Iris pigment epithelial cell (primary cell): ENCODE results near the gene RAX.
A peak's percentile ranks its signal among the peaks of the same experiment; 100 is the strongest.

Experiments
- DNase-seq: peaks from one replicate; pipeline ENCODE4 v3.0.0-alpha.2; 2011; ENCODE audit warnings: low read depth

The RAX gene

GRCh38 chr18:59246796-59247195 lies 26.5 kb downstream of the RAX start:
- DNase-seq, result no peak

- DNase-seq, result no peak
These were observed 30.3 kb downstream of the RAX start for GRCh38 chr18:59242906-59243305.

- no peak for DNase-seq
These were observed 33.6 kb downstream of the RAX start for GRCh38 chr18:59239642-59240041.

GRCh38 chr18:59238385-59238784 lies 34.9 kb downstream of the RAX start:
- no peak for DNase-seq

GRCh38 chr18:59233017-59233410 lies 40.2 kb downstream of the RAX start:
- DNase-seq, result peak; percentile 7

GRCh38 chr18:59232309-59233016 lies 40.8 kb downstream of the RAX start:
- no peak for DNase-seq

- no peak for DNase-seq
These were observed 41.4 kb downstream of the RAX start for GRCh38 chr18:59231877-59232276.

GRCh38 chr18:59231114-59231513 lies 42.1 kb downstream of the RAX start:
- no peak for DNase-seq

GRCh38 chr18:59229701-59230443 lies 43.4 kb downstream of the RAX start:
- no peak for DNase-seq

- no peak for DNase-seq
These were observed 44.1 kb downstream of the RAX start for GRCh38 chr18:59229191-59229590.

- DNase-seq, result peak; percentile 26
These were observed 44.9 kb downstream of the RAX start for GRCh38 chr18:59228351-59228750.

- DNase-seq, result no peak
These were observed 50.9 kb downstream of the RAX start for GRCh38 chr18:59222341-59222740.

GRCh38 chr18:59220784-59221765 lies 52.2 kb downstream of the RAX start:
- DNase-seq, result no peak

- DNase-seq, result no peak
These were observed 53.0 kb downstream of the RAX start for GRCh38 chr18:59220164-59220783.

GRCh38 chr18:59219672-59220163 lies 53.5 kb downstream of the RAX start, which contains the start of gene GRP:
TSS of gene GRP (plus strand) at chr18:59220158. CDS start at chr18:59220266, 108 bp downstream.
- DNase-seq, result no peak

- no peak for DNase-seq
These were observed 55.2 kb downstream of the RAX start for GRCh38 chr18:59218018-59218417.
